HUDEP-2 (cell line): ENCODE results near the gene ERCC5.
A peak's percentile ranks its signal among the peaks of the same experiment; 100 is the strongest.

Experiments used
- DNase-seq, 76 experiments: peaks; one replicate each; lab custom pipeline; 2025; ENCODE audit not compliant: unreplicated experiment in 76 of 76; lab: John Stamatoyannopoulos, UW

ERCC5 gene

DNA sequence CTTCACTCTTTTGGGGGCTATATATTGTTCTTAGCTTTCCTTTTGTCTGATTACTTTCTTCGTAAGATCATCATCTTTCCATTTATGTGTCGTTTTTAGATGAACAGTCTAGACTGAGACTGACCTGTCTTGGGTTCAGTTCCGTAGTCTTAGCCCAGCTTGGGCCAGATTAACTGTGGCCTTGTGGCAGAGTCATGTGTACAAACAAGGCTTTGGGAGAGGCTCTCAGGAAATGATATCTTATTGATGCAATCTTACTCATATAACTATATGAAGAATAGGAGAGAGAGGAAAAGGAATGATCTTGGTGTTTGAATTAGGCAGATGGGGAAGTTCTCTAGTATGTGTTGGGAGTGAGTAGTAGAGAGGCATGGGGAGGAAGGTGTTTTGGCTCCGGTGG lies 6.8 kb upstream of the ERCC5 start:
- no peak for DNase-seq

DNA sequence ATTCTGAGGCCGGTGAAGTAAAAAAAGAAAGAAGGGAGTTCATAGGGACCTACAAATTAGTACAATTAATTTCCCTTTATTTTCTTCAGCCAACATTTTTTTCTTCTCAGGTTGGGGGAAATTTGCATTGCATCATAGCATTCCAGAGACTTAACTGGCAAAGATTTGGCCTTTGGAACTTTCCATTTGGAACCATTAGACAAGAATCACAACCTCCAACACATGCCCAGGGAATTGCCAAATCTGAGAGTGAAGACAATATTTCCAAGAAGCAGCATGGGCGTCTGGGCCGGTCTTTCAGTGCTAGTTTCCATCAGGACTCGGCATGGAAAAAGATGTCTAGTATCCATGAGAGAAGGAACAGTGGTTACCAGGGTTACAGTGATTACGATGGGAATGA lies 6.4 kb upstream of the ERCC5 start:
- no peak for DNase-seq

DNA sequence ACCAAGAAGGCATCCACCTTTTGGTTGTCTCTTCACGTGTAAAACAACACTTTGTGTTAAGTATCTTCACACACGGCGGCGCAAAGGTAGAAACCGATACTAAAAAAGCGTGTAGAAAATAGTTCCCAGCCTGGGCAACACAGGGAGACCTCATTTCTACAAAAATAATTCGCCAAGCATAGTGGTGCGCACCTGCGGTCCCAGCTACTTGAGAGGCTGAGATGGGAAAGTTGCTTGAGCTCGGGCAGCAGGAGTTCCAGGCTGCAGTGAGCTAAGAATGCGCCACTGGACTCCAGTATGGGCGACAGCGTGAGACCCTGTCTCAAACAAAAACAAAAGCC lies 573 bp upstream of the ERCC5 start:
- peak in 1 of 76 experiments; percentile 31 for DNase-seq

DNA sequence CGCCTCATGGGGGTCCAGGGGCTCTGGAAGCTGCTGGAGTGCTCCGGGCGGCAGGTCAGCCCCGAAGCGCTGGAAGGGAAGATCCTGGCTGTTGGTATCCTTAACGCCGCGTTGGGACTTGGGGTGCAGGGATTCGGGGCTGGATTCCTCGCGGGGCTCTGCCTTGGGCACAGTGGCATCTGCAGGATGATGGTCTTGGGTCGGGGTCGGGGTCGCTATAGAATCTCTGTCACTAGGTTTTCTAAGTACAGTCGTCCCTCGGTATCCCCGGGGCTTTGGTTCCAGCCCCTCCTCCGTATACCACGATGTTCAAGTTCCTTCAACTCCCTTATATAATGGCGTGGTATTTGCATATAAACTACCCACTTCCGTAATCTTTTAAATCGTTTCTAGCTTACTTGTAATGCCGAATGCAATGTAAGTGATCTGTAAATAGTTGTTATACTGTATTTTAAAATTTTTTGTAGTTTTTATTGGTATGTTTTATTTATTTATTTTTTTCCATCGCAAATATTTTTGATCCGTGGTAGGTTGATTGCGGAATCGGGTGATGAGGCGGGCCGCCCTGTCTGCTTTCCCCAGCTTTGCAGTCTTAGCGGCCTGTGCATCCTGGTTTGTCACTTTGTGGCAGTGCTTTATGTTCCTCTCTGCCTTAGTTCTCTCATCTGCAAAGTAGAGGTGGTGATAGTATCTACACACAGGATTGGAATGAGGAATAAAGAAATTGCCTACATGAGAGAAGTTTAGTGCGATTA lies 606 bp downstream of the ERCC5 start:
- peak in 44 of 76 experiments; percentile 1 to 55 (median 16) for DNase-seq

DNA sequence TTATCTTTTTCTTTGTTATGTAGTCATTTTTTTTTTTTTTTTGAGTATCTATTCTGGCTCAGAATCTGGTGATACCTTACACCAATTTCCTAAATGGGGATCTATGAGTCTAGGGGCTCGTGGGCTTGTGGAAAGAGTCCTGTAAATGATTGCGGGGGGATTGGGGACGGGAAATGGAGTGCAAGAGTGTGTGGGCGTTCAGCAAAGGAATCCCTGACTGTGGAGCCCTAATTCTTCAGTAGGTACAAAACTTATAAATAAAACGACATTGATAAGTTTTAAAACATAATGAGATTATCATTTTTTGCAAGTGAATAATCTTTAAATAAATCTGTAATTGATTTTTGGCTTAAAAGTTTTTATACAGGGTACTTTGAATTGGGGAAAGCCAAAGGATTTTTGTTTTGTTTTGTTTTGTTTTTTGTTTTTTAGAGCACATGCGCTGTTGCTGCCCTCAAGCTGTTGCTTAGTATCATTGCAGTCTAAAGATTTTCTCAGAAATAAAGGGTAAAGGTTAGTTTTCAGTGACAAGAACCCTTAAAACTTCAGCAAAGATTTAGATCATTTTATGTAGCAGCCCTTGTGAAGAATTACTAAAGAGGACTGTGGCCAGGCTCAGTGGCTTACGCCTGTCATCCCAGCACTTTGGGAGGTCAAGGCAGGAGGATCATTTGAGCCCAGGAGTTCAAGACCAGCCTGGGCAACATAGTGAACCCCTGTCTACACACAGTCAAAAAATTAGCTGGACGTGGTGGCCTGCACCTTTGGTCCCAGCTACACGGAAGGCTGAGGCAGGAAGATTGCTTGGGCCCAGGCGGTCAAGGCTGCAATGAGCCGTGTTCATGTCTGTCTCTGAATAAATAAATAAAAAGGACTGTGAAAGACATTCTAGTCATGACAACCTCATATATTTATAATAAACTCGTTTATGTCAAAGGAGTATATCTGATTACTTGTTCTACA lies 1.7 kb downstream of the ERCC5 start:
- DNase-seq, result peak in 21 of 76 experiments; percentile 0 to 48 (median 8)

DNA sequence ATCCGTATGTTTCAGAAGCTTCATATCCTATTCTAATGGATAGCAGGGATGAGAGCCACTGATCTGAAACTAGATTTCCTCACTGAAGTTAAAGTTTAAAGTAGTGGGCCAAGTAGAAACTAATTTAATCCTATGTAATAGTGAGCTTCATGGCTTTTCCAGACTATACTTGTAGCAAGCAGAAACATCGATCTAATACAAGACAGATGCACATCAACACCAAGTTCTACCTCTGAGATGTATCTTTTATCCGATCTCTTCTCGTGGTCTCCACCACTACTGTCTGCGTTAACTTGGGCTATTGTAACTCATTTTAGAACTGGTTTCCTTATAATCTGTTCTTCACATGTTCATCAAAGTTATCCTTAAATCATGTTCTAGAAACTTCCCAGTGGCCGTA lies 3.1 kb downstream of the ERCC5 start:
- no peak for DNase-seq

DNA sequence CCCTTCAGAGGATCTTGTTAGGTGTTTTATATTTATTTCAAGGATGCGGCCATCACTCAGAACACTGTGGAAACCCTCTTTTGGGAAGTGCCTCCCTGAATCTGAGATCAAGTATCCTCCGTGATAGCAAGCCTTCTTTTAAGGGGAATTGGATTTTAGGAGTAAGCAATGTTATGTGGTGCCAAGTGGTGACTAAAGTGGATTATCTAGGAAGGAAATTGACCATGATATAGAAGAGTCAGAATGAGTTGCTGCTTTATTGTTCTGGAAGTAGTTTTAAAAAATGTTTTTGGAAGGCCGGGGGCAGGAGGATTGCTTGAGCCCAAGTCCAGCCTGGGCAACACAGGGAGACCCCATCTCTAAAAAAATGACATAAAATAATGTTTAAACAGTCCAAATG lies 6.7 kb downstream of the ERCC5 start:
- no peak for DNase-seq

DNA sequence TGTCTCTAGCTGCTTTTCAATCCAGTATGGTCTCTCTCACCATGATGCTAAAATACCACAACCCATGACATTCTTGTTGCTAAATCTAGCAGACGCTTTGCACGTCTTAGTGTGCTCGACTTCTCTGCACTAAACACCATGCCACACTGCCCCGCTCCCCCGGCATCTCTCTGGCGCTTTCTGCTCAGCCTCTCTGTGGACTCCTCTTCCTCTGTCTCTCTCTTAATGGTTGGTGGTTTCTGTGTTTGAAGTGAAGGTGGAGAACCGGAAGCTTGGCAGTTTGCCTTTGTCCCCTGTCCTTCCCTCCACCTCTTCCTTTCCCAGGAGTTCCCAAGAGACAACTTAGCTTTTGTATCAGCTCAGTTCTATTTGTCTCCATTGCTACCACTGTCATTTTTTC lies 8.8 kb downstream of the ERCC5 start:
- DNase-seq, result no peak

DNA sequence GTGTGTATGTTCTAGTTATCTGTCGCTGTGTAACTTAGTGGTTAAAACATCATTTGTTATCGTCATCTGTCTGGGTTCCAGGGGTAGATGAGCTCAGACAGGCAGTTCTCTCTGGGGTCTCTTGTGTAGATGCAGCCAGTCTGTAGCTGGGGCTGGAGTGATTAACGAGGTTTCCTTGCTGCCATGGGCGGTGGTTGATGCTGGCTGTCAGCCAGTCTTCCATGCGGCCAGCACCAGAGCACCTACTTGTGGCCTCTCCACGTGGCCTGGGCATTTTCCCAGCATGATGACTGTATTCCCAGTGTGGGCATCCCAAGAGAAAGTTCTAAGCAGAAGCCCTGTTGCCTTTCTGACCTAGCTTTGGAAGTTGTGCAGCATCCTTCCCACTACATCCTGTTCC lies 10.7 kb downstream of the ERCC5 start:
- peak in 50 of 76 experiments; percentile 1 to 70 (median 34) for DNase-seq

DNA sequence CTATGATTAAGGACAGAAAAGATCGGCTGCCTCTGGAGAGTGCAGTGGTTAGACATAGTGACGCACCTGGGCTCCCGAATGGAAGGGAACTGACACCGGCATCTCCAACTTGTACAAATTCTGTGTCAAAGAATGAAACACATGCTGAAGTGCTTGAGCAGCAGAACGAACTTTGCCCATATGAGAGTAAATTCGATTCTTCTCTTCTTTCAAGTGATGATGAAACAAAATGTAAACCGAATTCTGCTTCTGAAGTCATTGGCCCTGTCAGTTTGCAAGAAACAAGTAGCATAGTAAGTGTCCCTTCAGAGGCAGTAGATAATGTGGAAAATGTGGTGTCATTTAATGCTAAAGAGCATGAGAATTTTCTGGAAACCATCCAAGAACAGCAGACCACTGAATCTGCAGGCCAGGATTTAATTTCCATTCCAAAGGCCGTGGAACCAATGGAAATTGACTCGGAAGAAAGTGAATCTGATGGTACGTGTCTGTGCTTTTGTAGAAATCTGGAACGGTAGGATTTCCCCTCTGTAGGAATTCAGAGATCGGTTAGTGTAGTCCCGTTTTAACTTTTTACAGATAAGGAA lies 16.9 kb downstream of the ERCC5 start:
- no peak for DNase-seq

DNA sequence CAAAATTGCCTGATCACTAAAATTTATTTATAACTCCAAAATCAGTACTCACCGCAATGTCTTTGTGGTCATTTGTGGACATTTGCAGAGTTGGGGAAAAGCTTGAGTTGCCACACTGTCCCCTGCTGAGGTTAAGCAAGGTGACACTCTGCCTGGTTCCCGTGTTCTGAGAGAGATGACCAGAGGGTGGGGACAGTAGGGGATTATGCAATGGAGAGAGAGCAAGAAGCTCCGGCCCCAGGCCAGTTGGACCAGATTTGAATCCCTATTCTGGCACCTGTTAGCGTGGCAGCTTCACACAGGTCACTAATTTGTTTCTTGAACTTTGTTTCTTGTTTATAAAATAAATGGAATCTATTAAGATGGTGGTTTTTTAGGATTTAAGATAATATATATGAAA lies 17.8 kb downstream of the ERCC5 start:
- DNase-seq, result no peak

DNA sequence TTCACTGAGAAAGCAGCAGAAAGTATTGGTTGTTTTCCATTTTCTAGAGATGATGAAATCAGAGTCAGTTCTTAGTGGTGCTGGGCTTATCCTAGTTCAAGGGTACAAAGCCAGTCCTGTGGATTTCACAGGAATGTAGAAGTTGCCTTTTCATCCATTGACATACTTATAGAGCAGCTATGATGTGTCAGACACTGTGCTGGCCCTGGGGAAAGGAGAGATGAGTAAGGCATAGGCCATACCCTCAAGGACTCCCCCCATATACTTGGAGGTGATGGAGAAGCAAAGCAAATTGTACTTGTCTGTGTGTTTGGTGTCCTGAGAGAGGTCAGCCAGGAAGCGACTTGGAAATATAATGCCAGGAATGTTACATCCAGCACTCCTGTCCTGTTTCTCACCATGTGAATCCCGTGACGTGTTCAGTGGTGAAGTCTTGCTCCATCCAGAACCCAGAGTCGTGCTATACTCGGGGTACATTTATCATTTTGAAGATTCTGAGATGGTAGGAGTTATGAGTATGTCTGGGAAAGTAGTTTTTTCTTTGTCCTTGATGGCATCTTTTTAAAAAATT lies 22.6 kb downstream of the ERCC5 start:
- DNase-seq, result no peak

DNA sequence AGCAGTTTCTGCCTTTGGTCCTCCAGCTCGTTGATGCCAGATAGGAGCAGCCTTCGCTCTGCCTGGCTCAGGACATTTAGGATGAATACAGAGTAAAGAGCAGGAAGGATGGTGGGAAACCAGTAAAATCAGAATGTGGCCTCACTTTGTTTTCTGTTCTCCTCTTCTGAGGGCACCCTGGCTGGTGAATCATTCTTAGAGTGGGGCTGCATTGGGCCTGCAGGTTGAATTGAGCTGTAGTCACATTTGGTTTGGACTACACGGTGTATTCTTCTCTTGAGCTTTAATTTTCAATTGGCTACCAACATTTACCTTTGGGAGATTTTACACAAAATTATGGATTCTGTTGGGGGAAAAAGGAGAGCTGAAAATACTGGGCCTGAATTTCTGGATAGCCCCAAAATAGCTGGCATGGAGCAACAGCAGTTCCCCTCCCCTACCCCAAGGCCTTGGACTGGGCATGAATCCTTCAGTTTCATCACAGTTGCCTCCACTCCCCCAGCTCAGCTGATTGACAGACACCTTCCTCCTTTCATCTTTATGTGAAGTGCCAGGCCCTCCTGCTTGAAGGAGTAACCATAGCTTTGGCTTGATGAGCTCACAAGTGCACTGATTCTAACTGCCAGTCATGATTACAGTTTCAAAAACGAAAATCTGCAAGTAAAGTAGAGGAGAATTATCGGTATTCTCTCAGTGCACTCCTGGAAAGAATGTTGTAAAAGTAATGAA lies 24.3 kb downstream of the ERCC5 start:
- no peak for DNase-seq

DNA sequence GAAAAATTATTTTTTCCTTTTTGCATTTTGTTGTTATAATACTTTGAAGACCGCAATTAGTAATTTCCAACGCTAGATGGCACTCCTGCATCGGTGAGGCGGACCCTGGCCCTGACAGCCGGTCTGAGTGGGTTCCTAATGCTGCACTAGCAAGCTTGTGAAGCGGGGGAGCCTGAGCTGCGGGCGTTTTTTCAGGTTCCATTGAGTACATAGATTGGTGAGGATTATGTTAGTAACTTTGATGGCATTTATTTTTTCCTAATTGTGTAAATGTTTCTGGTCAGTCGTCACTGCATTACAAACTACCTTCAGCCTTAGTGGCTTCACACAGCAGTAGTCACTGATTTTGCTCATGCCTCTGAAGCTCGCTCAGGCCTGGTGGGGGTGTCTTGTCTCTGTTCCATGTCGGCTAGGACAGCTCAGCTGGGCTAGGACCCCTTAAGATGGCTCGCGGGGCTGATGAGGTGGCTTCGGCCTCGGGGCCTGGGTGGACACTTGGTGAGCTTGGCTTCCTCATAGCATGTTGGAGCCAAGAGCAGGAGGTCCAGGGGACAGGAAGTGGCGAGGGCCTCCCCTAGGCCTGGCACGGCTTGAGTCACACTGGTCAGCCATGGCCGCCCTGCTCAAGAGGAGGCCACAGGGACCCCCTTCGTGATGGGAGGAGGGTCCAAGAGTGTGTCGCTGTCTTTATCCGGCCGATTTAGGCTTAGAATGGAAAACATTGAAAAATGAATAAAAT lies 25.0 kb downstream of the ERCC5 start:
- peak in 45 of 76 experiments; percentile 1 to 52 (median 13) for DNase-seq

DNA sequence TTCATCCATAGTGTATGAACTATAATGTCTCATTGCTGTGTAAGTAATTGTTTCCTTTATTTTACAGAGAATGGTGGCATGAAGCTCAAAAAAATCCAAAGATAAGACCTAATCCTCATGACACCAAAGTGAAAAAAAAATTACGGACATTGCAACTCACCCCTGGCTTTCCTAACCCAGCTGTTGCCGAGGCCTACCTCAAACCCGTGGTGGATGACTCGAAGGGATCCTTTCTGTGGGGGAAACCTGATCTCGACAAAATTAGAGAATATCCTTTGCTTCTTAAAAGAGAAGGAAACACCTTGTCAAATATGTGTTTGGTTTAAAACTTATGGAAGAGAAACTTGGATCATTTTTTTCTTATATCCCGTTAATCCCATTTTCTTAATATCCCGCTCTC lies 26.3 kb downstream of the ERCC5 start:
- DNase-seq, result no peak

DNA sequence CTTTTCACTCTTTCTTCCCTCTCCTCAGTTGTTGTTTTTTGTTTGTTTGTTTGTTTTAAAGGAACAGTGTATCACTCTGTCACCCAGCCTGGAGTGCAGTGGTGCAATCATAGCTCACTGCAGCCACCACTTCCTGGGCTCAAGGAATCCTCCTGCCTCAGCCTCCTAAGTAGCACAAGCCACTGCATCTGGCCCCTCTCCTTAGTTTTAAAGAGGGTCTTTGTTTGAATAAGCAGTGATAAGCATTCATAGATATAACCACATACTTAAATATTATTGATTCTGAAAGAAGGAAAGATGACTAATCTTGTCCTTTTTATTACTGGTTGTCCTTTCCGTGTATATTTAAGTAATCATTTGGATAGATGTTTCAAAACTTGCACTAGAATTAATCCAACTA lies 26.7 kb downstream of the ERCC5 start:
- DNase-seq, result no peak

DNA sequence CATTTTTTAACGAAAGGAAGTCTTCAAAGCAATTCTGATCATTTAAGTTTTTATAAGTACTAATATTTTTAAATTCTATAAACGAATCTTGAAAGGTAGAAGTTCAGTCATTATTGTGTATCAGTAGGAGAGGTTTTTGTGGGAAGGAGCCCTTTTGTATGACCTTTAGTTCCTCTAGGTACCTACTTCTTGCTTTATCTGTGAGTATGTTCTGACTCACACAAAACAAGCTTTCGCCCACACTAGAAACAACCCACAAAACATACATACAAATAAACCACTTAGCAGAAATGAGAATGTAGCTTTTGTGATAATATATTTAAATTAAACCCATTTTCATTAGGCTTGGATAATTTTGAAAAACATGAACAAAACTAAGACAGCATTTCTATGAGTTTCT lies 27.8 kb downstream of the ERCC5 start:
- peak in 2 of 76 experiments; percentile 1 to 11 for DNase-seq

DNA sequence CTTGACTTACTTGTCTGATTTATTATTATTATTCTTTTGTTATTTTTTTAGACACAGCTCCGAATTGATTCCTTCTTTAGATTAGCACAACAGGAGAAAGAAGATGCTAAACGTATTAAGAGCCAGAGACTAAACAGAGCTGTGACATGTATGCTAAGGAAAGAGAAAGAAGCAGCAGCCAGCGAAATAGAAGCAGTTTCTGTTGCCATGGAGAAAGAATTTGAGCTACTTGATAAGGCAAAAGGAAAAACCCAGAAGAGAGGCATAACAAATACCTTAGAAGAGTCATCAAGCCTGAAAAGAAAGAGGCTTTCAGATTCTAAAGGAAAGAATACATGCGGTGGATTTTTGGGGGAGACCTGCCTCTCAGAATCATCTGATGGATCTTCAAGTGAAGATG lies 29.4 kb downstream of the ERCC5 start:
- no peak for DNase-seq

DNA sequence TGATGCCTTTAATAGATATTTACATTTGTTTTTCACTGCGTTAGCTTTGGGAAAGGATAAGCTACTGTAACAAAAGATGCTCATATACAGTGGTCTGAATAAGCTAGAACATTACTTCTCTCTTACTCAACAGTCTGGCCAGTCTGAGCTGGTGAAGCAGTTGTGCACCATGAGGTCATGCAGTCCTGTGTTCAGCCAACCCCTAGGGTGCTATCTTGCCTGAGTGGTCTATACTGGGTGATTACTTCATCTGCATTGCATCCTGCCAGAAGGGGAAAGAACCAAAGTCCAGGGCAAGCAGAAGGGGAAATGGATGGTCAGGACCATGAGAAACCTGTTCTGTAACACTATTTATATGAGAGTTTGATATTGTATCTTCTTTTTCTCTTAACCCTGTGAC lies 31.5 kb downstream of the ERCC5 start:
- no peak for DNase-seq

DNA sequence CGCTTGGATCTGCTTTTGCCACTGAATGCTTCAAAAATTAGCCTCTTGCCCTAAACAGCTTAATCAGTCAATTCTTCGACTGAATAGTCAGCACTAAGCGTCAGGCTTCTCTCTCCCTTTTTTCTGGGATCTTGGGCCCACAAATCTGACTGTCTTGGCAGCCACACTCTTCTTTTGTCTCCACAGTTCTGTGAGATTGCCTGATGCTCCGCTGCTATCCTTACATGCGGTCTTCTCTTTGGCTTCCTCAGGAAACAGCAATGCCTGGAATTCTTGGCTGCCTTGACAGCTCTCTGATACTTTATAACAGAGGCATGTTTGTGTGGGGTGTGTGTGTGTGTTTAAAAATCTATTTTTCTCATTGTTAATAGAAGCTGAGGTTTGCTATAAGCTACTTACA lies 32.6 kb downstream of the ERCC5 start:
- no peak for DNase-seq
